Chondrocyte (in vitro differentiated cells): ENCODE data around the gene CANT1. TPM values are rescaled to one million over a fixed set of nuclear protein-coding genes. Genes with fewer than 3 reads are reported as not detected.

Experiments used
- DNase-seq: peaks from one replicate; pipeline ENCODE4 v3.0.0; 2021; ENCODE audit warnings: mixed read lengths, low spot score
- H3K27ac Mint-ChIP-seq: one replicate; pipeline ENCODE4 v1.8.0; 2021; ENCODE audit warnings: mild to moderate bottlenecking, moderate library complexity, mixed read lengths; ENCODE audit not compliant: unreplicated experiment
- H3K27me3 Mint-ChIP-seq: 2 replicates; pipeline ENCODE4 v1.8.0; 2021; ENCODE audit warnings: low read depth, mixed read lengths
- H3K36me3 Mint-ChIP-seq: 2 replicates; pipeline ENCODE4 v1.8.0; 2021; ENCODE audit warnings: low read depth, mixed read lengths
- H3K4me1 Mint-ChIP-seq: 2 replicates; pipeline ENCODE4 v1.8.0; 2021; ENCODE audit warnings: low read depth, mild to moderate bottlenecking, mixed read lengths
- H3K4me3 Mint-ChIP-seq: one replicate; pipeline ENCODE4 v1.8.0; 2021; ENCODE audit warnings: mild to moderate bottlenecking, moderate library complexity, mixed read lengths; ENCODE audit not compliant: unreplicated experiment
- H3K9me3 Mint-ChIP-seq: 2 replicates; pipeline ENCODE4 v1.8.0; 2021; ENCODE audit warnings: low read depth, mixed read lengths
- CTCF ChIP-seq: fragments of 200-600 bp; sonication (generic); IDR thresholded peaks from 2 replicates; pipeline ENCODE4 v1.5.0; 2021; ENCODE audit warnings: antibody characterized with exemption, mild to moderate bottlenecking, moderate library complexity
- total RNA-seq: library from RNA; stranded (reverse); gene quantifications from 3 replicates; pipeline ENCODE4 v1.2.1, GENCODE V29; 2021

Gene CANT1
- total RNA-seq, 1 donor from 2014 or later = 50.5 TPM

- DNase-seq = no peak
- TF ChIP-seq CTCF = no peak
- Mint-ChIP-seq H3K4me1 (peaks cover 28% of the 10 kb centered on the region), H3K27me3 (peaks cover 2% of the 10 kb centered on the region), H3K36me3 (no peaks in the 10 kb centered on the region), H3K27ac (no peak overlapping the region), H3K9me3 (peaks cover 4% of the 10 kb centered on the region), H3K4me3 (no peak overlapping the region)
Observed at GRCh38 chr17:79018370-79018695, 8.8 kb upstream of the CANT1 start.

- peaks cover 2% of the 10 kb centered on the region for H3K27me3 Mint-ChIP-seq
- H3K36me3 Mint-ChIP-seq = no peaks in the 10 kb centered on the region
- no peak overlapping the region for H3K4me3 Mint-ChIP-seq
- no peak overlapping the region for H3K27ac Mint-ChIP-seq
- no peak for DNase-seq
- no peak for TF ChIP-seq CTCF
- H3K4me1 Mint-ChIP-seq = peaks cover 24% of the 10 kb centered on the region
- peaks cover 4% of the 10 kb centered on the region for H3K9me3 Mint-ChIP-seq
Observed at GRCh38 chr17:79017546-79018369, 8.2 kb upstream of the CANT1 start.

GRCh38 chr17:79014158-79014758 lies 4.7 kb upstream of the CANT1 start:
- Mint-ChIP-seq H3K4me3 (no peak overlapping the region), H3K27me3 (no peaks in the 10 kb centered on the region), H3K9me3 (peaks cover 4% of the 10 kb centered on the region), H3K27ac (no peak overlapping the region), H3K36me3 (no peaks in the 10 kb centered on the region), H3K4me1 (peaks cover 11% of the 10 kb centered on the region)
- no peak for TF ChIP-seq CTCF
- DNase-seq = no peak

- no peaks in the 10 kb centered on the region for H3K27me3 Mint-ChIP-seq
- H3K9me3 Mint-ChIP-seq = peaks cover 4% of the 10 kb centered on the region
- H3K36me3 Mint-ChIP-seq = no peaks in the 10 kb centered on the region
- no peak for DNase-seq
- TF ChIP-seq CTCF = no peak
- no peak overlapping the region for H3K27ac Mint-ChIP-seq
- no peak overlapping the region for H3K4me3 Mint-ChIP-seq
- H3K4me1 Mint-ChIP-seq = peaks cover 25% of the 10 kb centered on the region
Observed at GRCh38 chr17:79012563-79013134, 3.1 kb upstream of the CANT1 start.

- Mint-ChIP-seq H3K9me3 (peaks cover 4% of the 10 kb centered on the region), H3K36me3 (peaks cover 2% of the 10 kb centered on the region), H3K4me3 (no peak overlapping the region), H3K27me3 (no peaks in the 10 kb centered on the region), H3K4me1 (peaks cover 34% of the 10 kb centered on the region), H3K27ac (no peak overlapping the region)
- no peak for DNase-seq
- no peak for TF ChIP-seq CTCF
Observed at GRCh38 chr17:79011451-79012147, 2.0 kb upstream of the CANT1 start.
